22Rv1 (cell line): ENCODE results near the gene NAV3.

Experiments used
- CTCF ChIP-seq: fragments of 450-650 bp; IDR thresholded peaks from 2 replicates; pipeline ENCODE4 v1.5.1; 2017; ENCODE audit warnings: mild to moderate bottlenecking
- ZFX ChIP-seq: fragments of 450-650 bp; IDR thresholded peaks from 2 replicates; pipeline ENCODE4 v1.6.1; 2017; ENCODE audit warnings: antibody characterized with exemption, borderline replicate concordance

DNA sequence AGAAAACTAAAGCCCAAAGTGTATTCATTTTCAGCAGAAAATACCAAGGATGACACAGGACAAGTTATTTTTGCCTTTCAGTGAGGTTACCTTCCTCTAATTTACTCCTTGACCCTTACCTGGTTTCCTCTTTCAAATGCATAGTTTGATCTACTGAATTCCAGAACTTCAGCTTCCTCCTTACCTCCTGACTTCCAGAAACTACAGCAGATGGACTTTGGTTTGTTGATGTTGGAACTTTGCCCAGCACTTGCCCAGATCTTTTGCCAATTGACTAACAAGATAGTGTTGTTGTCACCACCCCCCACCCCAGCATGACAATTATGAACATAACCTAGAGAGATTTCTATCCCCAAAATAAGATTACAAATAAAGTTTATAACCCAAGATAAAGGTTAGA, 63.2 kb downstream of the NAV3 start:
- TF ChIP-seq CTCF: no peak
- no peak for TF ChIP-seq ZFX
